ENCODE measurements around the gene VWA3B. TPM values are rescaled to one million over a fixed set of nuclear protein-coding genes. Genes with fewer than 3 reads are reported as not detected.

VWA3B gene
- total and polyA plus RNA-seq, 8 donors: 1.0 to 7.8 (median 4.6) TPM; not detected in 1

GRCh38 chr2:98072442-98072841 lies 14.5 kb upstream of the VWA3B start:
- no peak for TF ChIP-seq CTCF (IDR thresholded peaks at IDR 0.05)
- H3K27me3 ChIP-seq: peaks cover 0 to 7% of the 10 kb centered on the region in 2 donors
- no peaks in the 10 kb centered on the region for H3K4me1 ChIP-seq
- intact Hi-C loops (cut with DNase I): no loop called here
- no peak for ATAC-seq
- H3K4me3 ChIP-seq: no peak overlapping the region
- no peak overlapping the region for H3K27ac ChIP-seq
- no peaks in the 10 kb centered on the region for H3K36me3 ChIP-seq
- no peak for DNase-seq
- no peaks in the 10 kb centered on the region for H3K9me3 ChIP-seq

- H3K4me3 ChIP-seq: no peak overlapping the region
- no peaks in the 10 kb centered on the region for H3K36me3 ChIP-seq
- no peak overlapping the region for H3K27ac ChIP-seq
- H3K9me3 ChIP-seq: peaks cover 0 to 7% of the 10 kb centered on the region in 2 donors
- TF ChIP-seq CTCF (IDR thresholded peaks at IDR 0.05): no peak
- ATAC-seq (no peak), DNase-seq (no peak)
- H3K4me1 ChIP-seq: peaks cover 0 to 3% of the 10 kb centered on the region in 2 donors
- intact Hi-C loops (cut with DNase I): no loop called here
- peaks cover under 1 to 13% of the 10 kb centered on the region in 2 donors for H3K27me3 ChIP-seq
Observed at GRCh38 chr2:98078701-98079100, 8.3 kb upstream of the VWA3B start.

- TF ChIP-seq CTCF (IDR thresholded peaks at IDR 0.05): no peak
- DNase-seq (no peak), ATAC-seq (no peak)
- peaks cover 10 to 59% of the 10 kb centered on the region in 2 donors for H3K27me3 ChIP-seq
- H3K4me3 ChIP-seq: no peak overlapping the region
- H3K36me3 ChIP-seq: no peaks in the 10 kb centered on the region
- H3K9me3 ChIP-seq: no peaks in the 10 kb centered on the region
- H3K4me1 ChIP-seq: peaks cover 16 to 35% of the 10 kb centered on the region in 2 donors
- H3K27ac ChIP-seq: no peak overlapping the region
- intact Hi-C loops (cut with DNase I): no loop called here
Observed at GRCh38 chr2:98084151-98084868, 2.7 kb upstream of the VWA3B start.

GRCh38 chr2:98084869-98085238 lies 2.1 kb upstream of the VWA3B start:
- Histone ChIP-seq H3K4me1 (peaks cover 16 to 40% of the 10 kb centered on the region in 2 donors), H3K36me3 (no peaks in the 10 kb centered on the region), H3K9me3 (no peaks in the 10 kb centered on the region), H3K27ac (no peak overlapping the region), H3K27me3 (peaks cover 10 to 59% of the 10 kb centered on the region in 2 donors), H3K4me3 (no peak overlapping the region)
- no peak for ATAC-seq
- intact Hi-C loops (cut with DNase I): no loop called here
- no peak for TF ChIP-seq CTCF (IDR thresholded peaks at IDR 0.05)
- no peak for DNase-seq

- ATAC-seq: no peak
Observed at GRCh38 chr2:98085649-98086048, 1.3 kb upstream of the VWA3B start.

More at GRCh38 chr2:98085649-98086048, 1.3 kb upstream of the VWA3B start:
- H3K4me3 ChIP-seq: no peak overlapping the region
- intact Hi-C loops (cut with DNase I): no loop called here
- no peaks in the 10 kb centered on the region for H3K36me3 ChIP-seq
- H3K27me3 ChIP-seq: peaks cover 10 to 59% of the 10 kb centered on the region in 2 donors
- DNase-seq: no peak
- H3K27ac ChIP-seq: no peak overlapping the region
- peaks cover 16 to 48% of the 10 kb centered on the region in 2 donors for H3K4me1 ChIP-seq
- no peak for TF ChIP-seq CTCF (IDR thresholded peaks at IDR 0.05)
- H3K9me3 ChIP-seq: no peaks in the 10 kb centered on the region
